ENCODE measurements around the gene ANKRD17.

The ANKRD17 gene

GRCh38 chr4:73080789-73081188 lies 177.8 kb downstream of the ANKRD17 start:
- peaks cover 12% of the 10 kb centered on the region; the same call in 1 of the 2 replicates for H3K36me3 ChIP-seq (replicated peaks; ENCODE audit: insufficient read depth, low read length)
- H3K79me2 ChIP-seq (ENCODE audit: low read length) = peaks cover 23% of the 10 kb centered on the region
- H3K27ac ChIP-seq (ENCODE audit: low read length) = no peak overlapping the region

DNA sequence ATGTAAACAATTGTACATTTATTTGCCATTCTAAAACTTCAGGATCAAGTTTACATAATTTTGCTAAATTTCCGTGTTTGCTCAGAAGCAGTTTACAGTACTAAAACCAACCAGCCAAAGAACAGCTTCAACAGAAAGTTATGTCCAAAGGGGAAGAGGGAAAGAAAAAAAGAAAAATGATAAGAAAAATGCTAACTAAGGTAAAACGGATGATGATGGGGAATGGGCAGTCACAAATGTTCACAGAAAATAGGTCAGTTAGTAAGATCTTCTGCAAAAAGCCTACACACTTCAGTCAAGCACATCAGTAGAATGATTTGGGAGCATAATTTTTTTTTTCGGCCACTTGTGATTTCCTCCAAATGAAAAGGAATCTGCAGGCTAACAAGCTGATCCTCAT lies 182.8 kb downstream of the ANKRD17 start:
- peaks cover 12% of the 10 kb centered on the region; the same call in 1 of the 2 replicates for H3K36me3 ChIP-seq (replicated peaks; ENCODE audit: insufficient read depth, low read length)
- H3K79me2 ChIP-seq (ENCODE audit: low read length) = peaks cover 7% of the 10 kb centered on the region
- peaks cover 27% of the 10 kb centered on the region for H3F3A ChIP-seq (ENCODE audit: insufficient read depth, low read length)
- H3K27ac ChIP-seq (ENCODE audit: low read length) = no peak overlapping the region
- no peak overlapping the region for H3K4me2 ChIP-seq (ENCODE audit: low read depth, low read length)
- peaks cover 32% of the 10 kb centered on the region for H3K4me1 ChIP-seq (ENCODE audit: low read length)
- no peak overlapping the region for H3K4me3 ChIP-seq (ENCODE audit: low read length)
- no peak for TF ChIP-seq EZH2 (optimal IDR thresholded peaks at IDR 0.05; ENCODE audit: low read depth, low read length)
- no peaks in the 10 kb centered on the region for H3K9me2 ChIP-seq (replicated peaks; ENCODE audit: insufficient read depth, low read length)
- no peaks in the 10 kb centered on the region for H4K20me1 ChIP-seq (ENCODE audit: insufficient read depth, low read length)
- no peaks in the 10 kb centered on the region for H3K27me3 ChIP-seq (replicated peaks; ENCODE audit: insufficient read depth, low read length)
- no peaks in the 10 kb centered on the region for H3K9me3 ChIP-seq (replicated peaks; ENCODE audit: insufficient read depth, low read length)
- H3K9ac ChIP-seq (ENCODE audit: low read length) = no peak overlapping the region
- no peak for DNase-seq
- no peak overlapping the region for H2AFZ ChIP-seq (ENCODE audit: low read length)

More at GRCh38 chr4:73080789-73081188, 177.8 kb downstream of the ANKRD17 start:
- no peak overlapping the region for H3K4me3 ChIP-seq (ENCODE audit: low read length)
- no peaks in the 10 kb centered on the region for H3F3A ChIP-seq (ENCODE audit: insufficient read depth, low read length)
- H3K9ac ChIP-seq (ENCODE audit: low read length) = no peak overlapping the region
- TF ChIP-seq EZH2phosphoT487 (IDR thresholded peaks at IDR 0.05; ENCODE audit: low read length) (no peak), EZH2 (optimal IDR thresholded peaks at IDR 0.05; ENCODE audit: low read depth, low read length) (no peak), CTCF (IDR thresholded peaks at IDR 0.05; ENCODE audit: low read length) (no peak)
- no peak overlapping the region for H2AFZ ChIP-seq (ENCODE audit: low read length)
- H3K9me3 ChIP-seq (replicated peaks; ENCODE audit: insufficient read depth, low read length) = no peaks in the 10 kb centered on the region
- H4K20me1 ChIP-seq (ENCODE audit: insufficient read depth, low read length) = no peaks in the 10 kb centered on the region
- H3K27me3 ChIP-seq (replicated peaks; ENCODE audit: insufficient read depth, low read length) = no peaks in the 10 kb centered on the region
- no peaks in the 10 kb centered on the region for H3K9me2 ChIP-seq (replicated peaks; ENCODE audit: insufficient read depth, low read length)
- no peak overlapping the region for H3K4me2 ChIP-seq (ENCODE audit: low read depth, low read length)
- 0 out of 2 replicates have a peak, but pooled peaks cover 2% of the 10 kb centered on the region for H3K4me1 ChIP-seq (ENCODE audit: low read length)
- DNase-seq = no peak

- Histone ChIP-seq H3K27me3 (replicated peaks; ENCODE audit: insufficient read depth, low read length) (no peaks in the 10 kb centered on the region), H3K27ac (ENCODE audit: low read length) (peak overlapping the region; percentile 95), H3K36me3 (replicated peaks; ENCODE audit: insufficient read depth, low read length) (no peaks in the 10 kb centered on the region), H3K9ac (ENCODE audit: low read length) (peak overlapping the region; percentile 70), H3K4me2 (ENCODE audit: low read depth, low read length) (peak overlapping the region; percentile 76), H4K20me1 (ENCODE audit: insufficient read depth, low read length) (no peaks in the 10 kb centered on the region), H3K79me2 (ENCODE audit: low read length) (peaks cover 25% of the 10 kb centered on the region), H3K4me1 (ENCODE audit: low read length) (peaks cover 44% of the 10 kb centered on the region), H2AFZ (ENCODE audit: low read length) (peak overlapping the region; percentile 78), H3K4me3 (ENCODE audit: low read length) (peak overlapping the region; percentile 57), H3K9me3 (replicated peaks; ENCODE audit: insufficient read depth, low read length) (no peaks in the 10 kb centered on the region), H3K9me2 (replicated peaks; ENCODE audit: insufficient read depth, low read length) (no peaks in the 10 kb centered on the region), H3F3A (ENCODE audit: insufficient read depth, low read length) (peaks cover 54% of the 10 kb centered on the region)
- TF ChIP-seq EZH2phosphoT487 (IDR thresholded peaks at IDR 0.05; ENCODE audit: low read length) (no peak), EZH2 (optimal IDR thresholded peaks at IDR 0.05; ENCODE audit: low read depth, low read length) (no peak), CTCF (IDR thresholded peaks at IDR 0.05; ENCODE audit: low read length) (no peak)
- DNase-seq = no peak
Measured at GRCh38 chr4:73070074-73070390, 188.6 kb downstream of the ANKRD17 start.

DNA sequence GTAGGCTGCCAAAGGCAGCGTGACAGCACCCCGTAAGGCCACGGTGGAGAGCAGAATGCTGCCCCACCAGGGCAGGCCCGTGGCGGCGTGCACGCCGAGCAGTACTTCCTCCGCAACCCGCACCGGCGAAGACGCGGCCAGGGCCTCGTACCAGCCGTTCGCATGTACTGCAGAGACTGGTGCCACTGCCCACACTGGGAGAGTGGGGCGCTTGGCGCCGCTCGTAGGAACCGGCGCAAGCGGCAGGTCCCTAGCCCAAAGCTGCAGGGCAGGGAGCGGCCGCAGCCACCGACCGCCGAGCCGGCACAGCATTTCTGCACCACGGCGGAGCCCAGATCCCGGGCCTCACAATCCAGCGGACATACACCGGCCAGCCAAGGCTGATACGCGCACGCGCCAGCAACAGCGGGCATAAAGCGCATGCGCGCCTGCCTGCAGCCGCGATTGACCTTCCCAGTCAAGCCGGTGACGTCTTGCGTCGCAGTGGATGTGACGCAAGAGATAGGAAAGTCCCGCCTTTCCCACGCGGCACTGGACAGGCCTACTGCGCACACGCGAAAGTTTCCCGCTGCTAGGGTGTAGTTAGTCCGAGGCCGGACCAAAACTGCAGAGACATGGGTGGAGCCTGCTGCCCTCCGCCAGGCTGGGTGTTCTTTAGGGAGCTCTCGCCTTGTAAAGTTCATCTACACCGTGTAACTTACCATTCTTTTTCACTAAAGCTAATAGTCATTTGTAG lies 189.1 kb downstream of the ANKRD17 start, which contains the start of gene COX18:
TSS of gene COX18 (minus strand) at position 379 of the 736 bp plus-strand sequence. CDS start at position 312, 67 bp downstream.
- H3K9me3 ChIP-seq (replicated peaks; ENCODE audit: insufficient read depth, low read length) = no peaks in the 10 kb centered on the region
- H3K4me2 ChIP-seq (ENCODE audit: low read depth, low read length) = peak within 1 kb of the TSS; percentile 83
- peak within 1 kb of the TSS; percentile 95 for H3K27ac ChIP-seq (ENCODE audit: low read length)
- TF ChIP-seq CTCF (IDR thresholded peaks at IDR 0.05; ENCODE audit: low read length) (peak; percentile 16; the same call in 1 of the 2 replicates), EZH2phosphoT487 (IDR thresholded peaks at IDR 0.05; ENCODE audit: low read length) (no peak)
- H3K9ac ChIP-seq (ENCODE audit: low read length) = peak within 1 kb of the TSS; percentile 90
- no peaks in the 10 kb centered on the region for H3K27me3 ChIP-seq (replicated peaks; ENCODE audit: insufficient read depth, low read length)
- H3K9me2 ChIP-seq (replicated peaks; ENCODE audit: insufficient read depth, low read length) = no peaks in the 10 kb centered on the region
- peak within 1 kb of the TSS; percentile 78 for H2AFZ ChIP-seq (ENCODE audit: low read length)
- H3K79me2 ChIP-seq (ENCODE audit: low read length) = peaks cover 25% of the 10 kb centered on the region
- peaks cover 54% of the 10 kb centered on the region for H3F3A ChIP-seq (ENCODE audit: insufficient read depth, low read length)
- peak; percentile 99 for DNase-seq
- H4K20me1 ChIP-seq (ENCODE audit: insufficient read depth, low read length) = no peaks in the 10 kb centered on the region
- H3K4me1 ChIP-seq (ENCODE audit: low read length) = peaks cover 40% of the 10 kb centered on the region
- H3K36me3 ChIP-seq (replicated peaks; ENCODE audit: insufficient read depth, low read length) = peaks cover 2% of the 10 kb centered on the region; the same call in 1 of the 2 replicates
- H3K4me3 ChIP-seq (ENCODE audit: low read length) = peak within 1 kb of the TSS; percentile 71

Measured in MM.1S (cell line).